NCI-H2081 (cell line): Measurements from ENCODE around the gene PTCHD1.

Experiments
- DNase-seq, 2 experiments: peaks; one replicate each; lab custom pipeline; 2025; lab: John Stamatoyannopoulos, UW

Gene PTCHD1

GRCh38 chrX:23356189-23356588, 21.5 kb downstream of the PTCHD1 start:
- DNase-seq, result no peak

- DNase-seq, result no peak
Observed at GRCh38 chrX:23364416-23364815, 29.8 kb downstream of the PTCHD1 start.

DNA sequence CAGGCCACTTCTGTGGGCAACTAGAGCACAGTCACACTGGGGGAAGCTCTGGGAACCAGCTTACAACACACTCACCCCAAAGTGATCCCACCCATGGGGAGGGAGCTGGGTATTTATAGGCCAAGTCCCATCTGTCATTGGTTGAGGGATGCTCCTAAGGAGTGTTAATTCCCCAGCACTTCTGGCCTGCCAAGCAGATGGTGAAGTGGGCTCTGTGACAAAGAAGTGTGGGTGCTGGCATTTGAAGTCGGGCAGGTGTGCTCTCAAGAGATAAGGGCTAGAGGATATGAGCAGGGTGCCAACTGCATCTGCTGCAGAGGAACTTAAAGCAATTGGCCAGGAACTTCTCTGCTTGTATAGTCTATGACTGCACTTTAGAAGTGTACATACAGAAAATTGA, 30.9 kb downstream of the PTCHD1 start:
- no peak for DNase-seq

DNA sequence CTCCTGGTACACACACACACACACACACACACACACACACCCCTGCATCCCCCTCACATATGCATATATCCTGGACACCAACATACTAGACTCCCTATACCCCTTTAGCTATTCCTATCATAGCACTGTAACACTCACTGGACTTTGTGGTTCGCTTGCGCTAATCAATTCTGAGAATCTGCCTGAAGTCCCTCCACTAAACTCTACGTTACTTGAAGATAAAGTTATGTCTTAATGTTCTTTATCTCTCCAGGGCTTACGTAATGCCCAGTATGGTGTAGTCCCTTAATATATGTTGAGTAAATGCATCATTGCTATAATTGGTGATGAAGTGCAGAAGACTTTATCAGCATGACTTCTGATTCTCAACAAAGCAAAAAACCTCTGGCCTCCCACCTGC, 32.3 kb downstream of the PTCHD1 start:
- no peak for DNase-seq

DNA sequence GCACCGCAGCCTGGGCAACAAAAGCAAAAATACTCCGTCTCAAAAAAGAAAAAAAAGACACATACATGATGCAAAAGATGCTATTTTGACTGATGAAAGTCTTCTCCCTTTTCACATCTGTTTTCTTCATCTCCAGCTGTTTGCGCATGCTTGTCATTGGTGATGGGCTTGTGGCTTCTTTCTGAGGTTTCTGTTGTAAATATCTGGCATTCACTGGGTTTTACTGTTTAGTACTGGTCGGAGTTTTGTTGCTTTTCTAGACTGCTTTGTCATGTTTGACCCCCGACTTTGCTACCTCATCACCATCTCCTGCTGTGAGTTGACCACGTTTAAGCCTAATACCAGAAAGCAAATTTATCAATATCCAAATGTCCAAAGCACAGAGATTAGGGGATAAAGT, 34.4 kb downstream of the PTCHD1 start:
- no peak for DNase-seq

DNA sequence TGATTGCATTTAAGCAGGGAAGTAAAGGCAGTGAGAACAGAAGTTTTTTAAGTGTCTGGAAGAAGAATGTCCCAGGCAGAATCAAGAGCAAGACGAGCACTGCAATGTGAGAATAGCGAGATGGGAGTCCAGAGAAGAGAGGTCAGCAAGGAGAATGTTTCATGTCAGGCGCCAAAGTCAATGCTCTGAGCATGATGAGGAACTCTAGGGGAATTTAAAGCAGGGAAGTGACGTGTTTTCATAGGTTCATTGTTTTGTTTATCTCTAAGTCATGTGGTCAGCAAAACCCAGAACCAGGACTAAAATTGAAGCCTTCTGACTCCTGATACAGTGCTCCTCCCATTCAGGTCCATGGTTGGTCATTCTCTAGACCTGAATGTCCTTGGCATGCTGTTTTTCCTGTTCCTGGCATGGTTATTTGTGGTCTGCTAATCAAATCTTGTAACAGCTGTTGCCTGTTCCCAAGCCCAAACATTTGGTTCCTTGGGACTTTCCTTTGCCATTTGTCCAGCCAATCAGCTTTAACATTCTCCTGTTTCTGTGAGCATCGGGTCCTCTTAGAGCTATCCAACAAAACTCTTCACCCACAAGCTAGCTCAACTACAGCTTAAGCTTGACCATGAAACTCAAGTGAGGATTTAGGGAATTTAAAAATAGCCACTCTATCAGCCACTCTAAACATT, 37.7 kb downstream of the PTCHD1 start:
- no peak for DNase-seq

DNA sequence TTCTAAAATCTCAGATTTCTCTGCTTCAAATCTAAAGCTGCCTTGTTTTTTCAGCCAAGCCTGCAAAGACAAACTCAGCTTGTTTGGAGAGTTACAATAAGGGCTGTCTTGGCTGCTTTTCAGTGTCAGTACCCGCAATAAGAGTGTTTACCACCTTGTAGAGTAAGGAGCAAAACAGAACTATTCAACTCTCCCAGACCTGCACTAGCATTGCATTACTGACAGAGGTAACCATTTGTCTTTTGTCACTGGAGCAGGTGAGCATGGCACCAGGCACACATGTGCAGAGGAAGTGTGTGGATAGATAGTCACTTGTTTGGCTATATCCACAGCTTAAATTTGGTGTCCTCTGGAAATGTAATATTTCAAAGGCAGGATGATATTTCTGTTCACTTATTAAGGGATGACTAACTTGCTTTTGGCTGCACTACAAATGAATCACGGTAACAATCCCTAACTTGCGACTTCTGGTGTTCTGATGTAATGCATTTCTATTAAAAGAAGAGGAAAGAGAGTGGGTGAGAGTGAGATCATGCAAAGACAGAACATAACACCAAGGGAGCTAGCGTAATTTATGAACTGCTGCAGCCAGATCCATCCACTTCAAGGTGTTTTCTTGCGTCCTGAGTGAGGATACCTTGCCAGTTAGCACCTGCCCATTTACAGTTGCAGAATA, 38.6 kb downstream of the PTCHD1 start:
- no peak for DNase-seq

DNA sequence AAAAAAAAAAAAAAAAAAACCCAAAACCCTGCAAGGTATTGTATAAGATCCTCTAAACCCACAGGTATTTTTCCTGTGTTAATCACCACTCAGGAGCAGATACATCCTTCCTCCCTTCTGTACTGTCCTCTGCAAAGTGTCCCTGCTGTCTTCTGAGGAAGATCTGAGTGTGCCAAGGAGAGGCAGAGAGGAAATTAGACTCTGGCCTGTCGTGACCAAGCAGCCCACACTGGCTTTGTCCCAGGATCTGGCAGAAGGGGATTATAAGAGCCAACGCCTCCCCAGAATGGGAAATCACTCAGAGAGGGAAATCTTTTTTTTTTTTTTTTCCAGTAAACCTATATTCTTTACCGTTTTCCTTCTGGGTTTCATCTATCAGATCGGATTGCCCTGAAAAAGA, 39.6 kb downstream of the PTCHD1 start:
- DNase-seq, result no peak

DNA sequence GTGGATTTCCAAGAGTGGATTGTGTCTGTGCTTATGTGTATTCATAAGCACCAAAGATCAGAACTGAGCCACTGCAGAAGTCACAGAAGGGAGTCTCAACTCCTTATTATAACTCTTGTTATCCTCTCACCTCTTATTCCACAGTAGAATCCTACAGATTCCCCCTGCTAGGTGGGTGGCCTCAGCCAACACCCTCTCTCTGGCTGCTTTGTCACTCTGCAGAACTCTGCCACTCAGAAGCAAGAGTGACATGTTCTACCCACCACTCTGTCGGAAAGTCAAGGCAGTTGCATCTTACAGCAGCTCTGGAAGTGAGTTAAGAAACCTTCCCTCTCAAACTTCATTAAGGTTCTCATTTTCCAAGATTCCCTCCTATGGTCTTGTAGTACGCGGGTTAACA, 41.9 kb downstream of the PTCHD1 start:
- DNase-seq, result no peak

GRCh38 chrX:23380581-23380980, 45.9 kb downstream of the PTCHD1 start:
- no peak for DNase-seq

GRCh38 chrX:23381099-23382087, 46.7 kb downstream of the PTCHD1 start:
- no peak for DNase-seq

GRCh38 chrX:23382572-23382971, 47.9 kb downstream of the PTCHD1 start:
- DNase-seq, result no peak

DNA sequence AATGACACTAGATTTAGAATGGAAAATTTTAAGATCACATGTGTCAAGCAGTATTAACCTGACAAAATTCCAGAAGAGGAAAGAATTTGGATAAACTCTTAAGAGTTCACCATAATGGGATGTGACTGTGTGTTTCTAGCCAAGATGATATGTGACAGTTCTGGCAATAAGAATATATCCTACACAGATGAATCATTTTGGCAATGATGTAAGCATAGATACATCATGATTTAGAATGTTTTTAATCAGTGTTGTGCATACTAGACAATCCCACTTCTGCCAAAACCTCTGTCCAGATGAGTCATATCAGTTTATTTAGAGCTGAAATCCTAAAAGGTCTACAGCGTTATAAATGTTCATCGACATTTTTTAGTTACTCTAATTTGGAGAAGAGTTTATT, 48.8 kb downstream of the PTCHD1 start:
- DNase-seq, result no peak

DNA sequence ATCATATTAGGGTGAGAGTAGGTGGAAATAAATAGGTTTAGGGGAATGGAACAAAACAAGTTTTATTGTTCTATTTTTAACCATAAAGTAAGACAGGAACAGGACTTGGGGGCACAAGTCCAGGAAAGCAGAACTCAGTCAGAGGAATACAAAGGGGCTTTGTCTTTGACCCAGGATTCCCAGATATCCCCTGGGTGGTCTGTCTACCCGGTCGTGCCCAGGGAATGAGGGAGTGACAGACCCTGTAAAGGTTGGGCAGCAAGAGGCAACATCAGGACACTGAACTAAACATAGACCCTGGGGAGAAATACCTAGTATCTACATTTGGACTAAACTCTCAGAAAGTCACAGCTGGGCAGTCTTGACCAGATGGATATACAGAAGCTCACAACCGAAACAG, 50.6 kb downstream of the PTCHD1 start:
- no peak for DNase-seq

- DNase-seq, result no peak
Observed at GRCh38 chrX:23386260-23386659, 51.6 kb downstream of the PTCHD1 start.

GRCh38 chrX:23386726-23387125, 52.1 kb downstream of the PTCHD1 start:
- DNase-seq, result no peak

GRCh38 chrX:23387550-23388184, 53.0 kb downstream of the PTCHD1 start:
- no peak for DNase-seq

DNA sequence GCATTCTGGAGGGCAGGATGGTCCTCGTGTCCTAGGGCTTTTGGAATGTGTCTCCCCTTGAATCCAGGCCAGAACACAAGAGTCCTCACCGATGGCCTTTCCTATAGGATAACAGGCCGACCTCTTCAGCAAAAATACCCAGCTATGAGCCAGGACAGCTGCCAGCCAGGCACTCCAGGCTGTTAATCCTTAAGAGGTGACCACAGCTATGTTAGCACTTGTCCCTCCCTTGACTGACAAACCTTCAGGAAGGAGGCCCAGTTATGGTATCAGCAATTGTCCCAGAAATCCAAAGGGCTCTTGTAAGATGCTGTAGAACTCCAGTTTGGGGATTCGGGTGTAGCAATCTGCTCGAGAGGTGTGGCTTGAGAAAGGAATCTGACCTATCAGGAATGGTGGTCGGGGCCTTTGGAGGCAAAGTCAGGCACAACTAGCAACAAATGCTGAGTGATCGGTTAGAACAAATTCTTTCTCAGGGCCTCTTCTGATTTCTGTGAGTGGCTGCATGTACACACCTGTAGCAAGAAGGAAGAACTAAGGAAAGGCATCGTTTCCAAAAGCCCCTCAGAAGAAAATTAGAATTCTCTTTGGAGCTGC, 54.6 kb downstream of the PTCHD1 start:
- no peak for DNase-seq

GRCh38 chrX:23390979-23391378, 56.3 kb downstream of the PTCHD1 start:
- DNase-seq, result no peak

GRCh38 chrX:23392195-23392594, 57.5 kb downstream of the PTCHD1 start:
- DNase-seq, result no peak

DNA sequence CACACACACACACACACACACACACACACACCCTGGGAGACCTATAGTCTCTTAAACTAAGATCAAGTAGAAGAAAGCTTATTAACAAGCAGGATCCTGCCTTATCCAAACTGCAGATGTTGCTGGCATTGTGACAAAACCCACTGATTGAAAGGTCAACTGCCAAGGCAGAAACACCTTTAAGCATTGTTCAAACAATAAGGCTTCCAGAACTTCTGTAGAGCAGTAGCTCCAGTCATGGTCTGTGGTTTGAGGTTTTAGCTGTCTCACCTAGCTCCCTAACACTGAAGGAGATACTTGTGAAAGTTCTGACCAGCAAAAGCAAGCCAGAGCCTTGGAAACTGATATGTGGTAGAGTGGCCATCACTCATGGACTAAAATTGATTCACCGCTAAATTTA, 59.8 kb downstream of the PTCHD1 start:
- no peak for DNase-seq

DNA sequence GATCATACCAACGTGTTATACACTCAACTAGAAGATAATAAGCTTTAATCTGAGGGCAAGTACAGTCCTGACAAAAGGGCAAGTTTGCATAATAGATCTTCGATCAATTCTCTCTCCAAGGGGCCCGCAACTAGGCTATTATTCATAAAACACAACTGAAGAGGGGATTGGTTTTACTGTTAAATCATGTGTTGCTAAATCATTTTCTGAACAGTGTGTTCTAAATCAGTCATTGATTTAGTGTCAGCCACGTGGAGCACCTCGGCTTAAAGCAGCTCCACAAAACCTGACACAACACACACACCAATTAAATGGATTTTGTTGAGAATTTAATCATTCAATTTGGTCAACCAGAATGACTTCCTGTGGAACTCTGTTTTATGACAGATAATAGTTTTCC, 61.6 kb downstream of the PTCHD1 start:
- DNase-seq, result no peak
